Gastroesophageal sphincter (tissue), 4 donors: ENCODE measurements around the gene MAP1B. TPM values are rescaled to one million over a fixed set of nuclear protein-coding genes. Genes with fewer than 3 reads are reported as not detected.

Experiments used
- ATAC-seq: fragments of 150-250 bp; one replicate; pipeline ENCODE4 v1.9.1; 2016; ENCODE audit warnings: mild to moderate bottlenecking, moderate library complexity
- H3K27ac ChIP-seq, 4 donors: fragments of 200-600 bp; sonication (generic) in 3 of 4; 1 replicate in 3 of 4; 2 replicates in 1 of 4; pipeline ENCODE4 v1.5.1; 2016 to 2019
- H3K27me3 ChIP-seq: fragments of 200-600 bp; sonication (generic); one replicate; pipeline ENCODE4 v1.5.1; 2019
- H3K36me3 ChIP-seq, 2 donors: fragments of 200-600 bp; sonication (generic); one replicate each; pipeline ENCODE4 v1.5.1; 2019; ENCODE audit warnings: control low read depth in 1 of 2
- H3K4me1 ChIP-seq, 3 donors: fragments of 200-600 bp; sonication (generic); 1 replicate in 2 of 3; 2 replicates in 1 of 3; pipeline ENCODE4 v1.5.1; 2016 to 2019; ENCODE audit warnings: control low read depth in 2 of 3
- H3K4me3 ChIP-seq, 2 donors: fragments of 200-600 bp; sonication (generic); one replicate each; pipeline ENCODE4 v1.5.1; 2019; ENCODE audit warnings: mild to moderate bottlenecking in 1 of 2, moderate library complexity in 1 of 2
- H3K9me3 ChIP-seq, 3 donors: fragments of 200-600 bp; sonication (generic); one replicate each; pipeline ENCODE4 v1.5.1; 2017 to 2019; ENCODE audit warnings: control low read depth in 2 of 3
- EP300 ChIP-seq: sonication (generic); formaldehyde crosslinking; IDR thresholded peaks from one replicate; pipeline ENCODE4 v1.6.1; 2017; ENCODE audit warnings: antibody characterized with exemption, mild to moderate bottlenecking
- POLR2A ChIP-seq, 2 donors: fragments of 450-650 bp; IDR thresholded peaks; one replicate each; pipeline ENCODE4 v1.6.1; 2017; ENCODE audit warnings: antibody characterized with exemption in 2 of 2, mild to moderate bottlenecking in 2 of 2, moderate library complexity in 1 of 2
- POLR2AphosphoS5 ChIP-seq: sonication (generic); formaldehyde crosslinking; IDR thresholded peaks from one replicate; pipeline ENCODE4 v1.6.1; 2017; ENCODE audit warnings: antibody characterized with exemption
- WGBS, 2 donors: methylation state at CpG; one replicate each; pipeline ENCODE4 v1.1.5; 2018; ENCODE audit warnings: low coverage in 1 of 2; 5-methylcytosine and 5-hydroxymethylcytosine counted together
- total RNA-seq, 4 donors: library from RNA; depleted of rRNA; stranded (reverse); fragments of >200 nt; gene quantifications; one replicate each; pipeline ENCODE4 v1.1.0, GENCODE V29; 2016
- TF ChIP-seq, protein P1 (sequence below), 4 experiments: fragments of 200-600 bp in 2 of 4; fragments of 450-650 bp in 2 of 4; sonication (generic) in 1 of 4; IDR thresholded peaks; one replicate each; pipeline ENCODE4 v1.5.1; 2017 to 2019; ENCODE audit warnings: antibody characterized with exemption in 4 of 4, mild to moderate bottlenecking in 2 of 4, moderate library complexity in 2 of 4

The MAP1B gene
- total RNA-seq, 4 donors from 2014 or later = 601 to 1,344 (median 738) TPM

DNA sequence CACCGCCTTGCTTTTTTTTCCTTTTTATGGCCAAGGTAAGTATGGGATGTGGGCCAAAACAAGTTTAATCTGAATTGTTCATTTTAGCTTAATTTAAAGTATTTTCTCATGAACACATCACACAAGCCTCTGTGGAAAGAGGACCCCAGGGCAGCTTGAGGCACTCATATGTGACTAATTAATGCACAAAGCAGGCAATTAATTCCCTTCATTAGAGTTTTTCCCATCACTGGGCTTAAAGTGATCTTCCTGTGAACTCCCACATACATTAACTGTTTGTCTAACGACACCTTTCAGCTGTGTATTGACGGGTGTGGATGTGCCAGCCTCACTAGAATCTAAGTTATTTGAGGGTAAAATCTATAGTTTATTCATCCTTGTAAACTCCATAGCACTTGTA is 109.5 kb downstream of the MAP1B start:
- H3K4me1 ChIP-seq = peaks cover 0 to under 1% (median 0%) of the 10 kb centered on the region in 3 donors
- peaks cover 0 to 54% of the 10 kb centered on the region in 2 donors for H3K36me3 ChIP-seq
- ATAC-seq = no peak
- H3K9me3 ChIP-seq = no peaks in the 10 kb centered on the region
- 95 to 96% methylated on average over 3 of the region's 3 CpGs for WGBS, 2 donors
- no peak overlapping the region for H3K27ac ChIP-seq
- no peak for TF ChIP-seq POLR2AphosphoS5
- TF ChIP-seq, protein P1, sequence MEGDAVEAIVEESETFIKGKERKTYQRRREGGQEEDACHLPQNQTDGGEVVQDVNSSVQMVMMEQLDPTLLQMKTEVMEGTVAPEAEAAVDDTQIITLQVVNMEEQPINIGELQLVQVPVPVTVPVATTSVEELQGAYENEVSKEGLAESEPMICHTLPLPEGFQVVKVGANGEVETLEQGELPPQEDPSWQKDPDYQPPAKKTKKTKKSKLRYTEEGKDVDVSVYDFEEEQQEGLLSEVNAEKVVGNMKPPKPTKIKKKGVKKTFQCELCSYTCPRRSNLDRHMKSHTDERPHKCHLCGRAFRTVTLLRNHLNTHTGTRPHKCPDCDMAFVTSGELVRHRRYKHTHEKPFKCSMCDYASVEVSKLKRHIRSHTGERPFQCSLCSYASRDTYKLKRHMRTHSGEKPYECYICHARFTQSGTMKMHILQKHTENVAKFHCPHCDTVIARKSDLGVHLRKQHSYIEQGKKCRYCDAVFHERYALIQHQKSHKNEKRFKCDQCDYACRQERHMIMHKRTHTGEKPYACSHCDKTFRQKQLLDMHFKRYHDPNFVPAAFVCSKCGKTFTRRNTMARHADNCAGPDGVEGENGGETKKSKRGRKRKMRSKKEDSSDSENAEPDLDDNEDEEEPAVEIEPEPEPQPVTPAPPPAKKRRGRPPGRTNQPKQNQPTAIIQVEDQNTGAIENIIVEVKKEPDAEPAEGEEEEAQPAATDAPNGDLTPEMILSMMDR (IDR thresholded peaks at IDR 0.05) = no peak
- TF ChIP-seq POLR2A (IDR thresholded peaks at IDR 0.05) = no peak
- TF ChIP-seq EP300 = no peak
- H3K27me3 ChIP-seq = no peaks in the 10 kb centered on the region
- H3K4me3 ChIP-seq = no peak overlapping the region

DNA sequence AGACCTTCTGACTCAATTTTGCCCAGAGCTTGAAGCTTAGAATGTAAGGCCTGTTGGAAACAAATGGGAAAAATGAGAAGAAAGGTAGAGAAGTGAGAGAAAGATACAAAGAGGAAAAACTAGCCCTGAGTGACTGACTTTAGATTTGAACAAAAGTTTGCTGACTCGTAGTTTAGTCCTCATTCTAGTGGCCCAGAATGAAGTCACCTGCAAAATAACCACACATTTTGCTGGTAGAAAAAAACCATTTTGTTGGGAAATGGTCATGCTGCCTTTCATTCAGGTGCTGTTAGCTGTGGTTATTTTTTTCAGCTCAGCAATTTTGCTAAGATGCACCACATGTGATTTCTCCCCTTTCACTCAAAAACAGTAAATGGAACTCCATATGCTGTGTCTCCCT is 113.8 kb downstream of the MAP1B start:
- no peak for TF ChIP-seq POLR2A (IDR thresholded peaks at IDR 0.05)
- TF ChIP-seq, protein P1 (IDR thresholded peaks at IDR 0.05) = no peak
- TF ChIP-seq POLR2AphosphoS5 = no peak
- TF ChIP-seq EP300 = no peak
- WGBS, 2 donors = 100% methylated on average over 1 of the region's 1 CpG
- ATAC-seq = no peak
- no peak overlapping the region for H3K27ac ChIP-seq
- H3K9me3 ChIP-seq = no peaks in the 10 kb centered on the region
- H3K27me3 ChIP-seq = no peaks in the 10 kb centered on the region
- H3K4me1 ChIP-seq = peaks cover 0 to 11% (median 5%) of the 10 kb centered on the region in 3 donors
- no peak overlapping the region for H3K4me3 ChIP-seq
- H3K36me3 ChIP-seq = peaks cover 0 to 94% of the 10 kb centered on the region in 2 donors

DNA sequence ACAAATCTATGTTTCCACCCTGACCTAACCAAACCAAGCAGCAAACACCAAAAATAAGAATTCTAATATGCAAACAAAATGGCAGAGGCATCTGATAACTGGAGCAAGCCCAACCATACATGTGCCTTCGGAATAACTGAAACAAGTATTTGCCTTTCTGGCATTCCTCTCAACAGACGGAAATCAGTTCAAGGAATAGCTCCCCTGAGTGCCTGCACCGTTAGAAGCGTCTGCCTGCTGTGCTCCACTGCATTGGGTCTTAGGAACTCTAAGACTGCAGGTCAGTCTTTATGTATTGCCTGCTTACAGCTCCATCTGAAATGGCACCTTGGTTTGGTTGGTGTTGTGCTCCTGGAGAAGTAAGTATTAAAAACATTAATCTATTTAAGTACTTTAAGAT is 114.3 kb downstream of the MAP1B start:
- Histone ChIP-seq H3K36me3 (peaks cover 0 to 96% of the 10 kb centered on the region in 2 donors), H3K4me1 (peaks cover 0 to 11% (median 5%) of the 10 kb centered on the region in 3 donors), H3K4me3 (no peak overlapping the region), H3K27me3 (no peaks in the 10 kb centered on the region), H3K27ac (no peak overlapping the region), H3K9me3 (no peaks in the 10 kb centered on the region)
- TF ChIP-seq POLR2A (IDR thresholded peaks at IDR 0.05) (no peak), POLR2AphosphoS5 (no peak)
- WGBS, 2 donors = 85% methylated on average over 4 of the region's 4 CpGs; no CpG with 5 or more reads in 1 of the 2 donors
- no peak for ATAC-seq

DNA sequence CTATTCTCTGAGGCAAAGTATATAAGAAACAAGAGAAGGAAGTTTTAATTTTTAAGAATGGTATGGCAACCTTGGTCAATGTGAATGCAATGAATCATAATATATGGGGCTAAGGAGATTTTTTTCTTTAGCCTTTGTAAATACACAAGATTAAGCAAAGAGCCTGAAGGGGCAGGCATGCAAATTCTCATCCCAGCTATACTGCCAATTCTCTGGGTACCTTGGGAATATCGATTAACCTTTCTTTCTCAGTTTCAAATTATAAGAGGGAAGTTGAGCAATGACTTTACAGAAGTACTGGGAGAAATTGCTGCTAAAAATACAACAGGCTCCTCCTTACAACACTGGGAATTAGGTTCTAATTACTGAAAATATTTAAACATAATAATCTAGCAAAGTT is 115.2 kb downstream of the MAP1B start:
- no peak overlapping the region for H3K27ac ChIP-seq
- H3K9me3 ChIP-seq = no peaks in the 10 kb centered on the region
- peaks cover 0 to 11% (median 5%) of the 10 kb centered on the region in 3 donors for H3K4me1 ChIP-seq
- no peak overlapping the region for H3K4me3 ChIP-seq
- no peak for TF ChIP-seq POLR2AphosphoS5
- no peak for ATAC-seq
- no peaks in the 10 kb centered on the region for H3K27me3 ChIP-seq
- 73 to 95% methylated on average over 1 of the region's 1 CpG for WGBS, 2 donors
- H3K36me3 ChIP-seq = peaks cover 0 to 95% of the 10 kb centered on the region in 2 donors

DNA sequence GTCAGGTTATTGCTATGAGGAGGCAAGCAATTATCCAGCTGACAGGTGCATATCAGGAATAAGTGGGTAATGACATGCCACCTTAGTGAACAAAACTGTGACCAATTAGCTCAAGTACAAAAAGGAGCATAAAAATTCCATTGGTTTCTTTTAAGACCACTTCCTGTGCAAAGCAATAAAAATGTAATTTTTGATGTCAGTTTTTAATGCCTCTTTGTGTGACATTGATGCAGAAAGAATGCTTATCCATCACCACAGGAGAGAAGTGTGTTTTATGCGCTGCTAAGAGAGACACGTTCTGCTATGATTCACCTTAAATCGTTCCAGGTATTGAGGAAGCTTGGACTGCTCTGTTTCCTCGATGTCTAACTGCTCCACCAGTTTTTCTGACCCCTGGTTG is 116.1 kb downstream of the MAP1B start:
- Histone ChIP-seq H3K4me3 (no peak overlapping the region), H3K27me3 (no peaks in the 10 kb centered on the region), H3K9me3 (no peaks in the 10 kb centered on the region), H3K4me1 (peaks cover 0 to 11% (median 5%) of the 10 kb centered on the region in 3 donors), H3K36me3 (peaks cover 0 to 93% of the 10 kb centered on the region in 2 donors), H3K27ac (no peak overlapping the region)
- 91 to 96% methylated on average over 4 of the region's 4 CpGs for WGBS, 2 donors
- TF ChIP-seq, protein P1 (IDR thresholded peaks at IDR 0.05) = no peak
- TF ChIP-seq POLR2A (IDR thresholded peaks at IDR 0.05) (no peak), EP300 (no peak), POLR2AphosphoS5 (no peak)
- no peak for ATAC-seq

DNA sequence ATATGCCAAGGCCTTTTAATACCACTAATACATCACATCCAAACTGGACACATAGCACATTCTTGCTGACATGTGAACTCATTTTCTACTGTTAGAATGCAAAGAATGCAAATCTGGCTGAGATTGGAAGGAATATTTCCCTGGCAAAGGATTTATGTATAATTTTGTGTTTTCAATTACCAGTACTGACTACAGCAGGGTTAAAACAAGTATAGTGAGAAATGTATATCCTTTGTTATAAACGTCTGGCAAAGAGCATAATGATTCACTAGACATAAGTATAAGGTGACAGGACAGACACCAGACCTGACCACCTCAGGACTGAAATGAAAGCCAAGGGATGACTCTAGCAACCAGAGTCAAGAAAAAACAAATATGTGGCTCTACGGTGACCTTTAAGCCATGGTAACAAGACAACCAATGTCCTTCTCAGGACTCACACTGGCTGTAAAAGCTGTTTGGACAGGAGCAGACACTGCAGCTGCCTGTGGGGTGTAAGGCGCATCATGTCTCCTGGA is 117.7 kb downstream of the MAP1B start:
- Histone ChIP-seq H3K27ac (peak overlapping the region in 3 of 4 donors; percentile 20 to 49 (median 32)), H3K27me3 (no peaks in the 10 kb centered on the region), H3K4me3 (no peak overlapping the region), H3K4me1 (peaks cover 0 to 11% (median 5%) of the 10 kb centered on the region in 3 donors), H3K36me3 (peaks cover 0 to 82% of the 10 kb centered on the region in 2 donors), H3K9me3 (no peaks in the 10 kb centered on the region)
- no peak for ATAC-seq
- TF ChIP-seq, protein P1 (IDR thresholded peaks at IDR 0.05) = no peak
- TF ChIP-seq EP300 (no peak), POLR2A (IDR thresholded peaks at IDR 0.05) (no peak), POLR2AphosphoS5 (no peak)
- 38 to 51% methylated on average over 3 of the region's 3 CpGs for WGBS, 2 donors
